Bronchial epithelial cell (primary cell): ENCODE measurements around the gene SOBP. TPM values are rescaled to one million over a fixed set of nuclear protein-coding genes. Genes with fewer than 3 reads are reported as not detected.
"Not testable (repeated sequence)": the region's sequence is repeated elsewhere in the genome, so short reads cannot be mapped to it uniquely, and the experiment has no call there.

Source experiments
- DNase-seq: peaks from one replicate; pipeline ENCODE4 v3.0.0-alpha.2; 2010; ENCODE audit warnings: low read depth
- FAIRE-seq: peaks from 2 replicates; lab custom pipeline; 2011; peaks lifted over from hg19 to GRCh38; lab: Jason Lieb, UNC
- H3K27me3 ChIP-seq: 2 replicates; pipeline ENCODE4 v1.5.1; 2011; ENCODE audit warnings: low read length; ENCODE audit not compliant: control insufficient read depth, insufficient read depth
- H3K36me3 ChIP-seq: 2 replicates; pipeline ENCODE4 v1.5.1; 2011; ENCODE audit warnings: low read length; ENCODE audit not compliant: control insufficient read depth, insufficient read depth
- H3K4me3 ChIP-seq: 2 replicates; pipeline ENCODE4 v1.5.1; 2011; ENCODE audit warnings: mild to moderate bottlenecking, low read depth, low read length, control low read depth
- CTCF ChIP-seq: IDR thresholded peaks from 2 replicates; pipeline ENCODE4 v1.5.1; 2011; ENCODE audit warnings: mild to moderate bottlenecking, moderate library complexity, low read length, control low read depth, inconsistent platforms; ENCODE audit not compliant: insufficient read depth, severe bottlenecking
- total RNA-seq: library from RNA; depleted of rRNA; stranded (reverse); fragments of >200 nt; gene quantifications from 2 replicates; pipeline ENCODE4 v1.2.1, GENCODE V29; 2014

Gene SOBP
- total RNA-seq, 1 donor from 2014 or later: 0.26 TPM

DNA sequence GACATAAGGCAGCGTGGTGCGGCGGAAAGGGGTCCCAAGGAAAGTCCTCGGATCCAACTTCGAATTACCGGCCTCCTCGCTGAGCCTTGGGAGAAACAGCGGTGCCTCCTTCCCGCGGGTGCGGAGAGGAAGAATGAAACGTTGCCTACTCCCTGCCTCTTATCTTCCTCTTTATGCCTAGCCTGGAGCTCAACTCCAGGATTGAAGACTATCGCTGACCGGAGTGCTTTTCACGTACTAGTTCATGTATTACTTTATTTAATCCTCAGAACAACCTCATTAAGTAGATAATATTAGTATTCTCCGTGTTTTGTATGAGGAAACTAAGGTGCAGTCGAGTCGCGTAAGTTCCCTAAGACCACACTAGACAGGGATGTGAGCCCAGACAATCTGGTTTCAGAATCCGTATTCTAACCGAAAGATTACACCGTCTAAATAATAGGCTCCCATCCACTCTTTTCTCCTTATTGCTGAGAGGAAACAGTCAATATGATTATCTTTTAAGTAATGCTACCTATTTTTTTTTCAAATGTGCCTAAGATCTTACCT, 29.8 kb upstream of the SOBP start:
- Histone ChIP-seq H3K36me3 (no peaks in the 10 kb centered on the region), H3K27me3 (no peaks in the 10 kb centered on the region), H3K4me3 (peak overlapping the region; percentile 80)
- DNase-seq (peak; percentile 6), FAIRE-seq (no peak)
- no peak for TF ChIP-seq CTCF

- Histone ChIP-seq H3K36me3 (no peaks in the 10 kb centered on the region), H3K4me3 (no peak overlapping the region), H3K27me3 (no peaks in the 10 kb centered on the region)
- no peak for DNase-seq
- no peak for TF ChIP-seq CTCF
- no peak for FAIRE-seq
Measured at GRCh38 chr6:107466062-107466461, 23.9 kb upstream of the SOBP start.

- no peak overlapping the region for H3K4me3 ChIP-seq
- H3K27me3 ChIP-seq: no peaks in the 10 kb centered on the region
- FAIRE-seq: no peak
- no peaks in the 10 kb centered on the region for H3K36me3 ChIP-seq
- no peak for TF ChIP-seq CTCF
- DNase-seq: no peak
Measured at GRCh38 chr6:107470364-107470763, 19.6 kb upstream of the SOBP start.

DNA sequence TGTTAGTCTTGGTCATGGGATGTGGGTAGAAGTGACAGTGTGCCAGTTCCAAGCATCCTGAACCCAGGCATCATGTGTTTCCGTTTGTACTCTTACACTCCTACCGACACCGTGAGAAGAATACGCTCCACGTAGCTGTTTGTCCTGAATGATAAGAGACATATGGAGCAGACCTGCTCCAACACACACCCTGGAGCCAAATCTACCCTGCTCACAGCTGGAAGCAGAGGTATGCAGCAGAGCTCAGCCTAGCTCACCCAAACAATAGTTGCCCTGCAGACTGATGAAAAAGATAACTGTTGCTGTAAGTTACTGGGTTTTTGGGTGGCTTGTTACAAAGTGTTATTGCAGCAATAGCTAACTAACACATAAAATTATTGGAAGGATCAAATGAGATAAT, 16.3 kb upstream of the SOBP start:
- no peak for TF ChIP-seq CTCF
- DNase-seq (no peak), FAIRE-seq (peak; percentile 32)
- no peaks in the 10 kb centered on the region for H3K36me3 ChIP-seq
- no peaks in the 10 kb centered on the region for H3K27me3 ChIP-seq
- H3K4me3 ChIP-seq: no peak overlapping the region

- not testable (repeated sequence) for DNase-seq, H3K36me3 ChIP-seq, H3K4me3 ChIP-seq, H3K27me3 ChIP-seq
- peak; percentile 91 for FAIRE-seq
Measured at GRCh38 chr6:107475360-107475759, 14.6 kb upstream of the SOBP start.

GRCh38 chr6:107475826-107476225, 14.1 kb upstream of the SOBP start:
- not testable (repeated sequence) for H3K36me3 ChIP-seq, FAIRE-seq, H3K4me3 ChIP-seq, H3K27me3 ChIP-seq, DNase-seq

DNA sequence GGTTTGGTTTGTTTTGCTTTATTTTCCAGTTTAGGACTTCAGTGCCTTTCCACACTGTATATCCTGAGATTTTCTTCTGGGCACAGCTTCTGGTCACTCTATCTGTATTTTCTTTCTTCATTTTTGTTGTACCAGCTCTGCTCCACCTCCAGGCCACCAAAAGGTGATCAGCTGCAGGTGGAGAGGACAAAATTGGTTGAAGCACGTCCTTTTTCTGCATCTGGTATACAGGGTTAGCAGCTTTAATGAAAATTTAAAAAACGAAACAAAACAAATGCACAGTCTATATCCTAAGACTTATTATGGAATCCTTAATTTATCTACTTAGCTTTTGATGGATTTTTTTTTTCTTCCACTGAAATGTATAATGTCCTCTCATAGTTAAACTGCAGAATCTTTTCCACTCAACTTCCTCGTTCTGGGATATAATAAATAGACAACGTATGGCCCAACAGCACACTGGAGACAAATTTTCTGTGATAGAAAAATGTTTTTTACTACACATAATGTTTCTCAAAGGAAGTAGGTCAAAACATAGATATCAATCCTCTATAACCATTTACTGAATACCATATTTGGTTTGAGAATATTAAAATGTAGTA, 10.7 kb upstream of the SOBP start:
- no peak for FAIRE-seq
- TF ChIP-seq CTCF: no peak
- Histone ChIP-seq H3K4me3 (no peak overlapping the region), H3K36me3 (no peaks in the 10 kb centered on the region), H3K27me3 (no peaks in the 10 kb centered on the region)
- DNase-seq: no peak
